ENCODE measurements around the gene RASA3.

Gene RASA3

GRCh38 chr13:113974304-113975281 lies 157.8 kb downstream of the RASA3 start:
- no peak for DNase-seq

GRCh38 chr13:113973218-113974164 lies 158.9 kb downstream of the RASA3 start, which contains the start of gene C13orf46:
TSS of gene C13orf46 (minus strand) at chr13:113974076. CDS start at chr13:113973997, 79 bp downstream.
- no peak for DNase-seq

GRCh38 chr13:113972451-113973217 lies 159.8 kb downstream of the RASA3 start:
- DNase-seq, result no peak

GRCh38 chr13:113971471-113972231 lies 160.8 kb downstream of the RASA3 start:
- no peak for DNase-seq

- DNase-seq, result no peak
These were observed 161.5 kb downstream of the RASA3 start for GRCh38 chr13:113970810-113971470.

GRCh38 chr13:113969973-113970611 lies 162.3 kb downstream of the RASA3 start:
- DNase-seq, result no peak

GRCh38 chr13:113969311-113969972 lies 163.0 kb downstream of the RASA3 start:
- no peak for DNase-seq

- DNase-seq, result no peak
These were observed 163.7 kb downstream of the RASA3 start for GRCh38 chr13:113968463-113969310.

- no peak for DNase-seq
These were observed 164.5 kb downstream of the RASA3 start for GRCh38 chr13:113967729-113968462.

GRCh38 chr13:113967206-113967720 lies 165.2 kb downstream of the RASA3 start:
- no peak for DNase-seq

- DNase-seq, result no peak
These were observed 166.2 kb downstream of the RASA3 start for GRCh38 chr13:113965968-113966884.

- no peak for DNase-seq
These were observed 167.0 kb downstream of the RASA3 start for GRCh38 chr13:113965383-113965874.

GRCh38 chr13:113964251-113964995 lies 168.0 kb downstream of the RASA3 start:
- no peak for DNase-seq

GRCh38 chr13:113963376-113963775 lies 169.0 kb downstream of the RASA3 start:
- DNase-seq, result no peak

- DNase-seq, result no peak
These were observed 169.4 kb downstream of the RASA3 start for GRCh38 chr13:113962975-113963374.

- DNase-seq, result no peak
These were observed 170.0 kb downstream of the RASA3 start for GRCh38 chr13:113962386-113962785.

Data from NCI-H446 treated with DMSO at 0.1 percent for 48 hours (cell line).